Keratinocyte (primary cell): ENCODE measurements around the gene VEGFB. TPM values are rescaled to one million over a fixed set of nuclear protein-coding genes. Genes with fewer than 3 reads are reported as not detected.

Experiments used
- DNase-seq: peaks from one replicate; pipeline ENCODE4 v3.0.0-alpha.2; 2011; ENCODE audit warnings: low read depth, missing footprints, low spot score
- FAIRE-seq: peaks from 2 replicates; lab custom pipeline; 2011; peaks lifted over from hg19 to GRCh38; lab: Jason Lieb, UNC
- H2AFZ ChIP-seq: 2 replicates; pipeline ENCODE4 v1.6.0; 2012; ENCODE audit warnings: low read length, control low read depth, inconsistent platforms; ENCODE audit not compliant: control insufficient read depth
- H3K27ac ChIP-seq: 2 replicates; pipeline ENCODE4 v1.5.1; 2011; ENCODE audit warnings: low read length; ENCODE audit not compliant: control insufficient read depth, insufficient read depth
- H3K27me3 ChIP-seq: 3 replicates; pipeline ENCODE4 v1.6.0; 2011; ENCODE audit warnings: low read length; ENCODE audit not compliant: control insufficient read depth, insufficient read depth; ENCODE audit errors: extremely low read depth
- H3K36me3 ChIP-seq, 2 experiments: 2 replicates in 1 of 2; 3 replicates in 1 of 2; pipeline ENCODE4 v1.5.1; 2011; ENCODE audit warnings: low read length in 2 of 2, mild to moderate bottlenecking in 1 of 2; ENCODE audit not compliant: control insufficient read depth in 2 of 2, insufficient read depth in 2 of 2; ENCODE audit errors: extremely low read depth in 1 of 2
- H3K4me1 ChIP-seq: 3 replicates; pipeline ENCODE4 v1.5.1; 2011; ENCODE audit warnings: low read length; ENCODE audit not compliant: control insufficient read depth, insufficient read depth; ENCODE audit errors: extremely low read depth
- H3K4me2 ChIP-seq: 3 replicates; pipeline ENCODE4 v1.6.0; 2011; ENCODE audit warnings: low read depth, low read length; ENCODE audit not compliant: control insufficient read depth, insufficient read depth; ENCODE audit errors: extremely low read depth
- H3K4me3 ChIP-seq, 3 experiments: fragments of 200-600 bp in 1 of 3; sonication (generic) in 1 of 3; 2 replicates in 2 of 3; 3 replicates in 1 of 3; pipeline ENCODE4 v1.5.1; 2011 to 2016; ENCODE audit warnings: low read length in 3 of 3, mild to moderate bottlenecking in 3 of 3, control low read depth in 2 of 3, inconsistent platforms in 1 of 3, low read depth in 1 of 3, mixed read lengths in 1 of 3, mixed run types in 1 of 3, moderate library complexity in 1 of 3; ENCODE audit not compliant: control insufficient read depth in 2 of 3, insufficient read depth in 2 of 3; ENCODE audit errors: extremely low read depth in 1 of 3
- H3K79me2 ChIP-seq: 2 replicates; pipeline ENCODE4 v1.6.0; 2012; ENCODE audit warnings: low read length; ENCODE audit not compliant: control insufficient read depth, insufficient read depth
- H3K9ac ChIP-seq: 3 replicates; pipeline ENCODE4 v1.6.0; 2011; ENCODE audit warnings: low read length; ENCODE audit not compliant: control insufficient read depth, insufficient read depth; ENCODE audit errors: extremely low read depth
- H3K9me1 ChIP-seq: 3 replicates; pipeline ENCODE4 v1.6.0; 2011; ENCODE audit warnings: low read length; ENCODE audit not compliant: control insufficient read depth, insufficient read depth; ENCODE audit errors: extremely low read depth
- H3K9me3 ChIP-seq: 2 replicates; pipeline ENCODE4 v1.5.1; 2012; ENCODE audit warnings: low read depth, low read length; ENCODE audit not compliant: control insufficient read depth
- H4K20me1 ChIP-seq: 3 replicates; pipeline ENCODE4 v1.6.0; 2011; ENCODE audit warnings: low read length; ENCODE audit not compliant: control insufficient read depth, insufficient read depth; ENCODE audit errors: extremely low read depth
- CTCF ChIP-seq, 3 experiments: IDR thresholded peaks in 1 of 3; conservative IDR thresholded peaks in 1 of 3; optimal IDR thresholded peaks in 1 of 3; 2 replicates in 2 of 3; 3 replicates in 1 of 3; pipeline versions ENCODE3 to v1.5.1; 2011; ENCODE audit warnings: low read length in 3 of 3, mild to moderate bottlenecking in 3 of 3, moderate library complexity in 2 of 3, control low read depth in 1 of 3, inconsistent platforms in 1 of 3; ENCODE audit not compliant: insufficient read depth in 2 of 3; ENCODE audit errors: extremely low read depth in 1 of 3
- EZH2 ChIP-seq: IDR thresholded peaks from one replicate; pipeline ENCODE4 v1.6.1; 2012; ENCODE audit warnings: inconsistent platforms, mild to moderate bottlenecking, low read length, moderate library complexity
- dilution Hi-C: fragments of 300-500 bp; cut with MboI; formaldehyde crosslinking; loops from one replicate; pipeline ENCODE4 v1.7.0; 2020; ENCODE audit warnings: low sequenced_read_pairs; ENCODE audit not compliant: extremely low pct_ligation_motif_present
- polyA plus RNA-seq, 5 experiments: library from polyadenylated mRNA; depleted of rRNA in 3 of 5; stranded (reverse) in 3 of 5; stranded (forward) in 1 of 5; unstranded in 1 of 5; fragments of >200 nt; gene quantifications; 1 replicate in 1 of 5; 2 replicates in 3 of 5; 3 replicates in 1 of 5; pipeline versions ENCODE4 v1.2.1 to v1.2.3, GENCODE V29; 2011 to 2012; ENCODE audit warnings: missing spikeins in 2 of 5, low read depth in 1 of 5, low replicate concordance in 1 of 5

Gene VEGFB
- polyA plus RNA-seq, 1 donor (not counting 4 experiments of a cell fraction or from before 2014, with no cell fraction given) = 10.0 TPM

- DNase-seq = no peak
These were observed 32.0 kb downstream of the VEGFB start for GRCh38 chr11:64266339-64266738.

GRCh38 chr11:64267207-64267945, 33.0 kb downstream of the VEGFB start:
- no peaks in the 10 kb centered on the region for H3K9me3 ChIP-seq
- H2AFZ ChIP-seq = no peak overlapping the region
- no peaks in the 10 kb centered on the region for H3K9me1 ChIP-seq
- H4K20me1 ChIP-seq = no peaks in the 10 kb centered on the region
- H3K4me1 ChIP-seq = peaks cover 64% of the 10 kb centered on the region
- DNase-seq (no peak), FAIRE-seq (no peak)
- H3K79me2 ChIP-seq = no peaks in the 10 kb centered on the region
- H3K36me3 ChIP-seq = peaks cover 28 to 51% of the 10 kb centered on the region in 2 experiments
- dilution Hi-C loops = no loop called here
- H3K4me3 ChIP-seq = no peak overlapping the region
- H3K9ac ChIP-seq = no peak overlapping the region
- no peak overlapping the region for H3K4me2 ChIP-seq
- H3K27ac ChIP-seq = peak overlapping the region; percentile 78
- H3K27me3 ChIP-seq = no peaks in the 10 kb centered on the region
- TF ChIP-seq CTCF (optimal IDR thresholded peaks at IDR 0.05 in 1 of 3, IDR thresholded peaks at IDR 0.05 in 1 of 3, conservative IDR thresholded peaks at IDR 0.05 in 1 of 3; ENCODE audit: extremely low read depth in 1 of 3, insufficient read depth in 2 of 3, low read length in 3 of 3) = no peak
- no peak for TF ChIP-seq EZH2

More at GRCh38 chr11:64266339-64266738, 32.0 kb downstream of the VEGFB start:
- peaks cover 34 to 59% of the 10 kb centered on the region in 2 experiments for H3K36me3 ChIP-seq
- H2AFZ ChIP-seq = no peak overlapping the region
- H4K20me1 ChIP-seq = no peaks in the 10 kb centered on the region
- no peaks in the 10 kb centered on the region for H3K9me3 ChIP-seq
- H3K4me2 ChIP-seq = no peak overlapping the region
- H3K27me3 ChIP-seq = no peaks in the 10 kb centered on the region
- no peak overlapping the region for H3K9ac ChIP-seq
- H3K27ac ChIP-seq = no peak overlapping the region
- H3K9me1 ChIP-seq = no peaks in the 10 kb centered on the region
- dilution Hi-C loops = no loop called here
- H3K4me1 ChIP-seq = peaks cover 57% of the 10 kb centered on the region
- no peak for FAIRE-seq
- H3K4me3 ChIP-seq = no peak overlapping the region
- TF ChIP-seq CTCF (optimal IDR thresholded peaks at IDR 0.05 in 1 of 3, IDR thresholded peaks at IDR 0.05 in 1 of 3, conservative IDR thresholded peaks at IDR 0.05 in 1 of 3; ENCODE audit: extremely low read depth in 1 of 3, insufficient read depth in 2 of 3, low read length in 3 of 3) (no peak), EZH2 (no peak)
- no peaks in the 10 kb centered on the region for H3K79me2 ChIP-seq
